MM.1S (cell line): ENCODE data around the gene LRRD1.

Experiments
- EZH2 ChIP-seq: fragments of 300-600 bp; sonication (generic); optimal IDR thresholded peaks from 2 replicates; pipeline ENCODE3; 2017; ENCODE audit warnings: low read depth, mild to moderate bottlenecking, antibody characterized with exemption, low read length, mixed read lengths
- EZH2phosphoT487 ChIP-seq: fragments of 300-600 bp; sonication (generic); IDR thresholded peaks from 2 replicates; pipeline ENCODE4 v1.6.1; 2018; ENCODE audit warnings: antibody characterized with exemption, low read length
- TF ChIP-seq, protein P1 (sequence below): fragments of 300-600 bp; sonication (generic); IDR thresholded peaks from 2 replicates; pipeline ENCODE4 v1.5.1; 2016; ENCODE audit warnings: antibody characterized with exemption, low read length, mixed read lengths

DNA sequence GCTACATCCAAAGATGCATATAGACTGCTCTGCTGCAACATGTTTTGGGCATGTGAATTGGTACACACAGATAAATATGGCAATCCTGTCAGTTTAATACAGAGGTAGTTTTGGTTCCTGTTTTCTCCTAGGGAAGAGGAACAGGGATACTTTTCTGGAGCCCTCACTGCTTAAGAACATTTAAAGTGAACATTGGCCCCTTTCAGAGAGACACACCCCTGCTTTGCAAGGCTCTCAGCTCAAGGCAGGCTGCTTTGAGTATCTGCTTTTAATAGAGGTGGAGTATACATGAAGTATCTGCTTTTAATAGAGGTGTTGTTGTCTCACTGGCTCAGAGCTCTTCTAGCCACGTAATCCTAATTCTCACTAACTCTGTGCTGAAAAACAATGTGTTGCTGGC, 83.6 kb downstream of the LRRD1 start:
- TF ChIP-seq, protein P1, sequence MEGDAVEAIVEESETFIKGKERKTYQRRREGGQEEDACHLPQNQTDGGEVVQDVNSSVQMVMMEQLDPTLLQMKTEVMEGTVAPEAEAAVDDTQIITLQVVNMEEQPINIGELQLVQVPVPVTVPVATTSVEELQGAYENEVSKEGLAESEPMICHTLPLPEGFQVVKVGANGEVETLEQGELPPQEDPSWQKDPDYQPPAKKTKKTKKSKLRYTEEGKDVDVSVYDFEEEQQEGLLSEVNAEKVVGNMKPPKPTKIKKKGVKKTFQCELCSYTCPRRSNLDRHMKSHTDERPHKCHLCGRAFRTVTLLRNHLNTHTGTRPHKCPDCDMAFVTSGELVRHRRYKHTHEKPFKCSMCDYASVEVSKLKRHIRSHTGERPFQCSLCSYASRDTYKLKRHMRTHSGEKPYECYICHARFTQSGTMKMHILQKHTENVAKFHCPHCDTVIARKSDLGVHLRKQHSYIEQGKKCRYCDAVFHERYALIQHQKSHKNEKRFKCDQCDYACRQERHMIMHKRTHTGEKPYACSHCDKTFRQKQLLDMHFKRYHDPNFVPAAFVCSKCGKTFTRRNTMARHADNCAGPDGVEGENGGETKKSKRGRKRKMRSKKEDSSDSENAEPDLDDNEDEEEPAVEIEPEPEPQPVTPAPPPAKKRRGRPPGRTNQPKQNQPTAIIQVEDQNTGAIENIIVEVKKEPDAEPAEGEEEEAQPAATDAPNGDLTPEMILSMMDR: no peak
- TF ChIP-seq EZH2 (no peak), EZH2phosphoT487 (no peak)
